ENCODE measurements around the gene PRDM16.

DNA sequence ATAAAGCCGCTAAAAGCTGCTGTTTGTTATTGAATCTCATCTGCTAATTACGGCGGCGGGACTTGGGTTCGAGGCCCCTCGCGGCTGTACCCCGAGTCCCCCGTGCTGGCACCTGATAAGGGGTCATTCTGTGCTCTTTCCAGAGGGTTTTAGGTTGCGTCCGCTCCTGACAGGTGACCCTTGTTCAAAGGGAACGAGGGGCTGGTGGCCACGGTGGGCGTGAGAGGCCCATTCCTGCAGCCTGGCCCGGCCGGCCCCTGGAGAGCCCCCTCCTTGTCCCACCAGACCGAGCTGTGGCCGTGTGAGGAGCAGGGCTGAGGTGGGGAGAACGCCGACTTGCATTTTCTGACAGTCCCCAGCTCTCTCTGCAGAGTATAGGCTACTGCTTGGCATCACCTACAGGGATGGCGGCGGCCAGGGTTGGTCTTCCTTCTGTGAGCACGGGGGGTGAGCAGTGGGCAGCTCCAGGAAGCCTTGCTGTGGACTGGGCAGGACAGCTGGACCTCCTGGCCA is 12.2 kb downstream of the PRDM16 start:
- TF ChIP-seq, protein P1, sequence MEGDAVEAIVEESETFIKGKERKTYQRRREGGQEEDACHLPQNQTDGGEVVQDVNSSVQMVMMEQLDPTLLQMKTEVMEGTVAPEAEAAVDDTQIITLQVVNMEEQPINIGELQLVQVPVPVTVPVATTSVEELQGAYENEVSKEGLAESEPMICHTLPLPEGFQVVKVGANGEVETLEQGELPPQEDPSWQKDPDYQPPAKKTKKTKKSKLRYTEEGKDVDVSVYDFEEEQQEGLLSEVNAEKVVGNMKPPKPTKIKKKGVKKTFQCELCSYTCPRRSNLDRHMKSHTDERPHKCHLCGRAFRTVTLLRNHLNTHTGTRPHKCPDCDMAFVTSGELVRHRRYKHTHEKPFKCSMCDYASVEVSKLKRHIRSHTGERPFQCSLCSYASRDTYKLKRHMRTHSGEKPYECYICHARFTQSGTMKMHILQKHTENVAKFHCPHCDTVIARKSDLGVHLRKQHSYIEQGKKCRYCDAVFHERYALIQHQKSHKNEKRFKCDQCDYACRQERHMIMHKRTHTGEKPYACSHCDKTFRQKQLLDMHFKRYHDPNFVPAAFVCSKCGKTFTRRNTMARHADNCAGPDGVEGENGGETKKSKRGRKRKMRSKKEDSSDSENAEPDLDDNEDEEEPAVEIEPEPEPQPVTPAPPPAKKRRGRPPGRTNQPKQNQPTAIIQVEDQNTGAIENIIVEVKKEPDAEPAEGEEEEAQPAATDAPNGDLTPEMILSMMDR (IDR thresholded peaks at IDR 0.05) = no peak
- no peak for TF ChIP-seq POLR2A (IDR thresholded peaks at IDR 0.05)

Measured in uterus (tissue), 2 donors.